Islet precursor cell (in vitro differentiated cells): ENCODE measurements around the gene AS3MT.

Experiments used
- DNase-seq: peaks from one replicate; pipeline ENCODE4 v3.0.0-alpha.2; 2018

The AS3MT gene

DNA sequence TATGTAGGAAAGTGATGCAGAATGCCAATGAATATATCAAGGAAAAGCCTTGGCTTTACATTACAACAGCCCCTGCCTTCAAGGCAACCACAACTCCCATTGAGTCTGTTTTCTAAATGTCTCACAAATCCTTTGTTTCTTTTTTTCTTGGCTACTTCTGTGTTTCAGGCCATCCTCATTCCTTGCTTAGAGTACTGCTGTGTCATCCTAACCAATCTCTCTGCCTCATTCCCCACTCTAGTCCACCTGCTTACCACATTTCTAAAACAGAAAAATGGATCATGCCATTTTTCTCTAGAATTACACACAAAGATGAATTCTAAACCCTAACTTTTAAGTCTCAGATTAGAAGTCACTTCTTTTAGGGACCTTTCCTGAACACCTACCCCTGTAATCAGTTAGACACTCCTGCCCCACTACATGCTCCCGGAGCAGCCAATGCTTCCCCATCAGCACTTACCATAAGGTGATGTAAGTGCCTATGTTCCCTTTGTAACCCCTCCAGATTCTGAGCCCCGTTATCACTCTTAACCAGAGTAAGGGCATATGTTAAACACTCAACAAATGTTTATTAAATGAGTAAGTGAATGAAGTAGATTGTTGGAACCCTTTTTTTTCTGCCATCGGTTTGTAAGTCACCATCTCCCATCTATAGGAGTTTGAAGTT is 12.4 kb upstream of the AS3MT start:
- DNase-seq, result peak; percentile 20

- DNase-seq, result no peak
Measured at GRCh38 chr10:102859911-102860310, 9.4 kb upstream of the AS3MT start.

DNA sequence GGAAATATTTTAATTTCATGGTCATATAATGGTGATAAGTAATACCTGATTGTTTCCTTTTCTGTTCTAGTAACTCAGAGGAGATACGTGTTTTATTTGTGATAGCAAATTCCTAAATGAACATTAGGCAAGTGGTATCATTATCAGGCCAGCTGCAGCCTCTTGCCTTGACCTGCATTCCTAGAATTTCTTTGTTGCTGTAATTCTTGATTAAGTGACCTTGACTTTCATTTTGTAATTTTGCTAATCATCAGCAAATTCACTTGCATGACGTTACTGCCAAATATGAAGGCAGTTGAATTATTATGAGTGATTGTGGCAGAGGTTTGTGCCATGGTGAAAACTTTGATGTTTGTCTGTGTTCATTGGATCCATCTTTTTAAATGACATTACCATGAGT is 5.6 kb upstream of the AS3MT start:
- no peak for DNase-seq

DNA sequence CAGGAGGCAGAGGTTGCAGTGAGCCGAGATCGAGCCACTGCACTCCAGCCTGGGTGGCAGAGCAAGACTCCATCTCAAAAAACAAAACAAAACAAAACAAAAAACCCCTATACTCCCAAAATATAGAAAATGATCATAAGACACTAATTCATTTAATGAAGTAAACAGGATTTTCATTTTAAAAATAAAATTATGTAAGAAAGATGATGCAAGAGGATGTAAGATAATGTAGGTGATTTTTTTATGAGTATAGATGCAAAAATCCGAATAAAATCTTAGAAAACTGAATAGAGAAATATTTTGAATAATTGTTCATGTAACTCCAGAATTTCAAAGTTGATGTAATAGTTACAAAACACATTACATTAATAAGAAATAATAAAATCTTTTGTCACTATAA is 3.6 kb upstream of the AS3MT start:
- DNase-seq, result no peak

GRCh38 chr10:102868911-102869257 is 386 bp upstream of the AS3MT start:
- no peak for DNase-seq

DNA sequence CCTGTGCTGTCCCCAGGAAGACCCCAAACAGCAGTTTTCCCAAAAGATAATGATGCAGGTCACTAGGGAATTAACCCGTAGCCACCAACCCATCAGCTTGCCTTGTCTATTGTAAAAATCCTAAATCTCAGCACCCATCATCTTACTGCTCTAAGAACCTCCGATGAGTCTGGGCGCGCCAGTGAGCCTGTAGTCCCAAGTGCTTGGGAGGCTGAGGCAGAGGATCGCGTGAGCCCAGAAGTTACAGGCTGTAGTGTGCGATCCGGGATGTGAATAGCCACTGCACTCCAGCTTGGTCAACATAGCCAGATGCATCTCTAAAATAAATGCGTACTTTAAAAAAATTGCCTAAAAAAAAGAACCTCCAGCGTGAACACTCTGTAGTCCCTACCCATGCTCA is 951 bp downstream of the AS3MT start:
- no peak for DNase-seq

DNA sequence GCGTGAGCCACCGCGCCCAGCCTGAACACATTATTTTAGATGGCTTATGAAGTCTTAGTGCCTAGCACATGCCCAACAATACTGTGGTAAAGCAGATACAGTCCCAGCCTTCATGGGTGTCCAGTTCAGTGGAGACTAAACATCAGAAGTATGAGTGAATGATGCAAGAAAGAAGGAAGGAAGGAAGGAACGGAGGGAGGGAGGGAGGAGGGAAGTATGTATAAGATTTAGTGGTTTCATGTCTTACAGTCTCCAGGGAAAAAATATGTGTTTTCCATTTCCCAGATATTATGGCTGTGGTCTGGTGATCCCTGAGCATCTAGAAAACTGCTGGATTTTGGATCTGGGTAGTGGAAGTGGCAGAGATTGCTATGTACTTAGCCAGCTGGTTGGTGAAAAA is 2.9 kb downstream of the AS3MT start:
- no peak for DNase-seq

DNA sequence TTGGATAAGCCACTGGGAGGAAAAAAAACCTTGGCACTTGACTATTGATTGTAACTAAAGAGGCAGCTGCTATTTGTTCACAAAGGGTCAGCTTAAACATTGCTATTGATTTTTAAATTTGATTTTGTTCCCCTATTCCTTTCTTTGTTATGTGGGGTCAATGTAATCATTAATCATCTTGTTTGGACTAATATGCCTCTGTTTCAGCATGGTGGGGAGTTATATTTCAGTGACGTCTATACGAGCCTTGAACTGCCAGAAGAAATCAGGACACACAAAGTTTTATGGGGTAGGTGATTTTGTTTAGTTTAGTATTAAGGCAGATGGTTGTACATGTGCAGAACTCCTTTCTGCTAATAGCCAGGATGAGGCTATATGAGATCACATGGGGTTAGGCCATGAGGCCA is 7.5 kb downstream of the AS3MT start:
- DNase-seq, result no peak

DNA sequence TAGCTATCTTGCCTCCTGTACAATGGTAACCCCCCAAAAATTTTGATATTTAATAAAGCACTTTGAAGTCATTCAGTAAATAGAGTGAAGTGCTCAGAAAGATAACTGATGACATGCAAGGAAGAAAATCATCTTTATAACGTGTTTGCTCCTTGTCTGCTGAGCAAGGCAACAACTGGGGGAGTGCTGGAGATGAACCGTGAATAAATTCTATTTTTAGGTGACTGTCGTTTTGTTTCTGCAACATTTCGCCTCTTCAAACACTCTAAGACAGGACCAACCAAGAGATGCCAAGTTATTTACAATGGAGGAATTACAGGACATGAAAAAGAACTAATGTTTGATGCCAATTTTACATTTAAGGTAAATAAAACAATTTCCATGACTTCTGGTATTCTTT is 9.4 kb downstream of the AS3MT start:
- no peak for DNase-seq

DNA sequence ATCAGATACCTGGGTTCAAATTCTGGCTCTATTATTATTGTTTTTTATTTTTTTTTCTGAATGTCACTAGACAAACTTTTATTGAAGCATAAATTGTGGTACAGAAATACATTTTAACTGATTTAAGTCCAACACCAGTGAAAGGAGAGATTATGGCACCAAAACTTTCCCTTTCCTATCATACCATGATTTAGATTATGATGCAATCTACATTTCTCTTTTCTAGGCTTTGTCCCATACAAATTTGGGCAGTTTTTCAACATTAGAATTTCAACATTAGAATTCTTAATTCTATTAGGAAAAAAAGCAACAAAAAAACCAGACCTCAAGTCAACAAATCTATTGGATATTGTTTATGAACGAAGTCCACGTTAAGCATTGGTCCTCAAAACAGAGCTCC is 11.0 kb downstream of the AS3MT start:
- no peak for DNase-seq

- no peak for DNase-seq
Measured at GRCh38 chr10:102888048-102888447, 18.8 kb downstream of the AS3MT start.

DNA sequence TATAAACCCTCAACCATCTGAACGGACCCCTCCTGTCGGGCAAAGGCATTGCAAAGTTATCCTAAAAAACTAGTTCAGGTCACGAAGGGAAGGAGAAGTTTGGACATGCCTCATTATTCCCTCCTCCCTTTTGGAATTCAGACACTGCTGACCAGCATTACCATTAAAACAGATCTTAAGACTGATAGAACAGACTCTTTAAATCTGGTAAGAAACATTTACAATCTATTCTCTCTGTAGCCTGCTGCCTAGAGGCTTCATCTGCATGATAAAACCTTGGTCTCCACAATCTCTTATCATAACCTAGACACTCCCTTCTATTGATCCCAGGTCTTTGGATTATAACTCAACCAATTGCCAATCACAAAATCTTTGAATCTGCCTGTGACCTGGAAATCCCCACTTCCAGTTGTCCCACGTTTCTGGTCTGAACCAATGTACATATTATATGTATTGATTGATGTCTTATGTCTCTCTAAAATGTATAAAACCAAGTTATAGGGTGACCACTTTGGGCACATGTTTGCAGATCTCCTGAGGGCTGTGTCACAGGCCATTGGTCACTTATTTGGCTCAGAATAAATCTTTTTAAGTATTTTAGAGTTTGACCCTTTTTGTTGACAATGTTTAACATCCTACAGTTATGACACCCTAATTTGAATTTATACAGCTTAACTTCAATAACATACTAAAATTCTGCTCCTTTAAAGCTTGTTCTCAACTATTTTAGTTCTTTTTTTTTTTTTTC is 25.4 kb downstream of the AS3MT start:
- no peak for DNase-seq

- DNase-seq, result no peak
Measured at GRCh38 chr10:102900006-102900405, 30.7 kb downstream of the AS3MT start.

DNA sequence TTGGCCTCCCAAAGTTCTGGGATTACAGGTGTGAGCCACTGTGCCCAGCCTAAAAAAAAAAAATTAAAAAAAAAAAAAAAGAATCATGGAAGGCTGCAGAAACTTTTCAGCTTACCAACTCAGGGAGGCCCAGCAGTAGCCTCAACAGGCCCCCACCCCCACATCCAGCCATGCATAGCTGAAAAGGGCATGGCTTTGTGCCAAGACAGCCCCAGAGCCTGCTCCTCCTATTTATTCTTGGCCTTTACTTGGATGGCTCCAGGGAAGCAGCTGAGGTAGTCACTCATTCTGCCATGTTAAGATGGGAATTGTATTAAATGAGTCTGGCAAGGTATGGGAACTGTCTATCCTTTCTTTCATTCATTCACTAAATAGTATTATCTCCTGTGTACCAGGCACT is 35.1 kb downstream of the AS3MT start:
- no peak for DNase-seq

- DNase-seq, result no peak
Measured at GRCh38 chr10:102906507-102906906, 37.2 kb downstream of the AS3MT start.

GRCh38 chr10:102914781-102915180 is 45.5 kb downstream of the AS3MT start:
- DNase-seq, result no peak

DNA sequence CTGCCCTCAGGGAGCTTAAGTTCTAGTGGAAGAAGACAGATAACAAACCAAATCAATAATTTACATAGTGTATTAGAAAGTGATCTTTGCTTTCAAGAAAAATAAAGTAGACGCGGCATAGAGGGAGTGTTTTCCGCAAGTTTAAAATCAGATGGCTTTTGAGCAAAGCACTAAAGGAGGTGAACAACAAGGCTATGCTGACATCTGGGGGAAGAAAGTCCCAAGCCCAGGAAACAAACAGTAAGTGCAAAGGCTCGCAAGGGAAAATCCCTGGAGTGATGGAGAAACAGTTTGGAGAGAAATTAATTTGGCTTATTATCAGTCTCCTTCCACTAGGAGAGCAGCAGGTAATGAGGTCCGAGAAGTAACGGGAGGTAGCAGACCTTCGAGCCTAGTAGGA is 46.9 kb downstream of the AS3MT start:
- no peak for DNase-seq

GRCh38 chr10:102917314-102917961 is 48.2 kb downstream of the AS3MT start:
- DNase-seq, result peak; percentile 83

DNA sequence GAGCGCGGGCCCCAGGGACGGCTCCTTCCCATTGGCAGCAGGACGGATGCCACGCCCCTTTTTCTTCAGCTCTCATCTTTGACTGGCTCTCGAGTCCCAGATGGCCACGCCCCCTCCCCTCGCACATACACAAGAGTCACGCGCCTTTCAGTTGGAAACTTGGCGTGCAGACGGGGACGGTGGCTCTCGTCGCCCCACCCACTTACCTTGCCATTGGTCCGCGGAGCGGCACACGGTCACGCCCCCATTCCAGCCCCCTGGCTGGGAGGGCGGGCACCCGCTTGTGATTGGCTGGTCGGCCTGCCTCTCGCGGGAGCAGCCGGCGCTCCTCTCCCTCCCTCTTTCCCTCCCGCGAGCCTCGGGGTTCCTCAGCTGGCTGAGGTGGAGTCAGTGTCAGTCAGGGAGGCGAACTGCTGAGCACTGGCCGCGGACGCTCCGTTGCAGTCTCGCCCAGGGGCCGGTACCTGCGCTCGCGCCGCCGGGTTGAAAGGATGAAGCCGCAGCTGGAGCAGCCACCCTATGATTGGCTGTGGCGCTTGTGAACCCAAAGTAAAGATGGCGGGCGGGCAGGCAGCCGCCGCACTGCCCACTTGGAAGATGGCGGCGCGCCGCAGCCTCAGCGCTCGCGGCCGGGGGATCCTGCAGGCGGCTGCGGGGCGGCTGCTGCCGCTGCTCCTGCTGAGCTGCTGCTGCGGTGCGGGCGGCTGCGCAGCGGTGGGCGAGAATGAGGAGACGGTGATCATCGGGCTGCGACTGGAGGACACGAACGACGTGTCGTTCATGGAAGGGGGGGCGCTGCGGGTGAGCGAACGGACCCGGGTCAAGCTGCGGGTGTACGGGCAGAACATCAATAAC is 48.9 kb downstream of the AS3MT start, which contains the start of gene CNNM2:
CNNM2 (plus strand) TSS at position 333 of the 855 bp plus-strand sequence; CDS start at position 520, 187 bp downstream.
- peak; percentile 100 for DNase-seq

- DNase-seq, result no peak
Measured at GRCh38 chr10:102918817-102919245, 49.6 kb downstream of the AS3MT start.

DNA sequence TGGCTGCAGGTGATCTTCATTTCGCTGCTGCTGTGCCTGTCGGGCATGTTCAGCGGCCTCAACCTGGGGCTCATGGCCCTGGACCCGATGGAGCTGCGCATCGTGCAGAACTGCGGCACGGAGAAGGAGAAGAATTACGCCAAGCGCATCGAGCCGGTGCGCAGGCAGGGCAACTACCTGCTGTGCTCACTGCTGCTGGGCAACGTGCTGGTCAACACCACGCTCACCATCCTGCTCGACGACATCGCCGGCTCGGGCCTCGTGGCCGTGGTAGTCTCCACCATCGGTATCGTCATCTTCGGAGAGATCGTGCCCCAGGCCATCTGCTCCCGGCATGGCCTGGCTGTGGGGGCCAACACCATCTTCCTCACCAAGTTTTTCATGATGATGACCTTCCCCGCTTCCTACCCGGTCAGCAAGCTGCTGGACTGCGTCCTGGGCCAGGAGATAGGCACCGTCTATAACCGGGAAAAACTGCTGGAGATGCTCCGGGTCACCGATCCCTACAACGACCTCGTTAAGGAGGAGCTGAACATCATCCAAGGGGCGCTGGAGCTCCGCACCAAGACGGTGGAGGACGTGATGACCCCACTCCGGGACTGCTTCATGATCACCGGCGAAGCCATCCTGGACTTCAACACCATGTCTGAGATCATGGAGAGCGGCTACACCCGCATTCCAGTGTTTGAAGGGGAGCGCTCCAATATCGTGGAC is 50.1 kb downstream of the AS3MT start:
- DNase-seq, result peak; percentile 60

DNA sequence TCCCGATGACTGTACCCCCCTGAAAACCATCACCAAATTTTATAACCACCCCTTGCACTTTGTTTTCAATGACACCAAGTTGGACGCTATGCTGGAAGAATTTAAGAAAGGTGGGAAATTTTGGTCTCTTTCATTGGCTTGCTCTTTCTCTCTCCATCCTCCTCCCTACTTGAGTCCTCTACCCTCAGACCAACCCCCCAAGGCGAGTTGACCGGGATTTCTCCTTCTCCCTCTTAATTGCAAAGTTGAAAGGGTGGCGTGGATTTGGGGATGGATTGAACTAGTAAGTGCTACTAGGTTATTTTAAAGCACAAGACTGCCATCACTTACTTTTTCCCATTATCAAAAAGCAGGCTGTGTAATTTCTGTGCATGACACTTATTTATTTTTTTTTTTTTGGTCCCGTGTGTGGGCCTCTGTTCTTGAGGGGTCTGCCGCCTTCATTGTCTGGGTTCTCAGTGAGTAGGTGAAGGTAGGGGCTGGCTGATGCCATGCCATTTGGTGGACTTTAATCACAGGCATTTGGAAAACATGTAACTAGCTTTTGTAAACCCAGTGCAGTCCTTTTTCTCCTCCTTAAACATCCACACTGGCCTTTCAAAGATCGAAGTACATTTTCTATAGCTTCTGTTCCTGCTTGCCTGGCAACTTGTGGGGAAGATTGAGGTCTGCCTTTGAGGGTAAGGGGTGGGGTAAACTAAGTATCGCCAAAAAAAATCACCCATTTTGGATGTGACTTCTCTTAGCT is 50.9 kb downstream of the AS3MT start:
- no peak for DNase-seq
